ENCODE results near the gene STXBP5.

The STXBP5 gene

GRCh38 chr6:147214248-147215227, 10.3 kb downstream of the STXBP5 start:
- no peak overlapping the region for H3K4me3 Mint-ChIP-seq
- H3K9me3 Mint-ChIP-seq, result no peaks in the 10 kb centered on the region
- H3K27ac Mint-ChIP-seq, result no peak overlapping the region
- peaks cover 50% of the 10 kb centered on the region for H3K4me1 Mint-ChIP-seq
- peaks cover 10% of the 10 kb centered on the region for H3K36me3 Mint-ChIP-seq
- H3K27me3 Mint-ChIP-seq, result no peaks in the 10 kb centered on the region

- Mint-ChIP-seq H3K4me3 (no peak overlapping the region), H3K27me3 (no peaks in the 10 kb centered on the region), H3K4me1 (peaks cover 65% of the 10 kb centered on the region), H3K36me3 (peaks cover 16% of the 10 kb centered on the region), H3K9me3 (no peaks in the 10 kb centered on the region), H3K27ac (no peak overlapping the region)
Observed at GRCh38 chr6:147216915-147217314, 12.7 kb downstream of the STXBP5 start.

- H3K9me3 Mint-ChIP-seq, result no peaks in the 10 kb centered on the region
- no peak overlapping the region for H3K4me3 Mint-ChIP-seq
- H3K27me3 Mint-ChIP-seq, result no peaks in the 10 kb centered on the region
- peaks cover 17% of the 10 kb centered on the region for H3K36me3 Mint-ChIP-seq
- H3K27ac Mint-ChIP-seq, result no peak overlapping the region
- peaks cover 64% of the 10 kb centered on the region for H3K4me1 Mint-ChIP-seq
Observed at GRCh38 chr6:147217840-147218404, 13.7 kb downstream of the STXBP5 start.

- Mint-ChIP-seq H3K9me3 (no peaks in the 10 kb centered on the region), H3K27ac (no peak overlapping the region), H3K27me3 (no peaks in the 10 kb centered on the region), H3K36me3 (peaks cover 22% of the 10 kb centered on the region), H3K4me1 (peaks cover 71% of the 10 kb centered on the region), H3K4me3 (no peak overlapping the region)
Observed at GRCh38 chr6:147218797-147219196, 14.6 kb downstream of the STXBP5 start.

GRCh38 chr6:147219463-147219862, 15.2 kb downstream of the STXBP5 start:
- H3K9me3 Mint-ChIP-seq, result no peaks in the 10 kb centered on the region
- peaks cover 20% of the 10 kb centered on the region for H3K36me3 Mint-ChIP-seq
- peaks cover 67% of the 10 kb centered on the region for H3K4me1 Mint-ChIP-seq
- no peak overlapping the region for H3K4me3 Mint-ChIP-seq
- H3K27me3 Mint-ChIP-seq, result no peaks in the 10 kb centered on the region
- no peak overlapping the region for H3K27ac Mint-ChIP-seq

- Mint-ChIP-seq H3K4me3 (no peak overlapping the region), H3K36me3 (peaks cover 23% of the 10 kb centered on the region), H3K4me1 (peaks cover 65% of the 10 kb centered on the region), H3K27ac (no peak overlapping the region), H3K9me3 (no peaks in the 10 kb centered on the region), H3K27me3 (no peaks in the 10 kb centered on the region)
Observed at GRCh38 chr6:147220345-147220744, 16.1 kb downstream of the STXBP5 start.

GRCh38 chr6:147221739-147222138, 17.5 kb downstream of the STXBP5 start:
- Mint-ChIP-seq H3K36me3 (peaks cover 23% of the 10 kb centered on the region), H3K27ac (peak overlapping the region; percentile 53), H3K27me3 (no peaks in the 10 kb centered on the region), H3K4me1 (peaks cover 69% of the 10 kb centered on the region), H3K9me3 (no peaks in the 10 kb centered on the region), H3K4me3 (no peak overlapping the region)

GRCh38 chr6:147222160-147222838, 18.1 kb downstream of the STXBP5 start:
- peaks cover 70% of the 10 kb centered on the region for H3K4me1 Mint-ChIP-seq
- no peaks in the 10 kb centered on the region for H3K9me3 Mint-ChIP-seq
- H3K27me3 Mint-ChIP-seq, result no peaks in the 10 kb centered on the region
- peak overlapping the region; percentile 53 for H3K27ac Mint-ChIP-seq
- no peak overlapping the region for H3K4me3 Mint-ChIP-seq
- peaks cover 23% of the 10 kb centered on the region for H3K36me3 Mint-ChIP-seq

- H3K27ac Mint-ChIP-seq, result no peak overlapping the region
- peaks cover 20% of the 10 kb centered on the region for H3K36me3 Mint-ChIP-seq
- H3K4me1 Mint-ChIP-seq, result peaks cover 77% of the 10 kb centered on the region
- no peaks in the 10 kb centered on the region for H3K27me3 Mint-ChIP-seq
- no peaks in the 10 kb centered on the region for H3K9me3 Mint-ChIP-seq
- H3K4me3 Mint-ChIP-seq, result no peak overlapping the region
Observed at GRCh38 chr6:147223736-147224135, 19.5 kb downstream of the STXBP5 start.

GRCh38 chr6:147226163-147226724, 22.0 kb downstream of the STXBP5 start:
- H3K27ac Mint-ChIP-seq, result no peak overlapping the region

GRCh38 chr6:147226877-147227276, 22.7 kb downstream of the STXBP5 start:
- H3K4me3 Mint-ChIP-seq, result no peak overlapping the region
- no peak overlapping the region for H3K27ac Mint-ChIP-seq
- no peaks in the 10 kb centered on the region for H3K27me3 Mint-ChIP-seq
- peaks cover 12% of the 10 kb centered on the region for H3K36me3 Mint-ChIP-seq
- H3K9me3 Mint-ChIP-seq, result no peaks in the 10 kb centered on the region
- H3K4me1 Mint-ChIP-seq, result peaks cover 60% of the 10 kb centered on the region

More at GRCh38 chr6:147226163-147226724, 22.0 kb downstream of the STXBP5 start:
- Mint-ChIP-seq H3K27me3 (no peaks in the 10 kb centered on the region), H3K4me3 (no peak overlapping the region), H3K9me3 (no peaks in the 10 kb centered on the region), H3K4me1 (peaks cover 65% of the 10 kb centered on the region), H3K36me3 (peaks cover 14% of the 10 kb centered on the region)

- Mint-ChIP-seq H3K4me3 (peak overlapping the region; percentile 30), H3K27ac (peak overlapping the region; percentile 13), H3K9me3 (no peaks in the 10 kb centered on the region), H3K27me3 (no peaks in the 10 kb centered on the region), H3K36me3 (peaks cover 12% of the 10 kb centered on the region), H3K4me1 (peaks cover 51% of the 10 kb centered on the region)
Observed at GRCh38 chr6:147227770-147228320, 23.6 kb downstream of the STXBP5 start.

- no peak overlapping the region for H3K4me3 Mint-ChIP-seq
- H3K36me3 Mint-ChIP-seq, result peaks cover 10% of the 10 kb centered on the region
- H3K27ac Mint-ChIP-seq, result no peak overlapping the region
- peaks cover 38% of the 10 kb centered on the region for H3K4me1 Mint-ChIP-seq
- H3K9me3 Mint-ChIP-seq, result no peaks in the 10 kb centered on the region
- H3K27me3 Mint-ChIP-seq, result no peaks in the 10 kb centered on the region
Observed at GRCh38 chr6:147231589-147231988, 27.4 kb downstream of the STXBP5 start.

GRCh38 chr6:147234685-147235084, 30.5 kb downstream of the STXBP5 start:
- Mint-ChIP-seq H3K27ac (no peak overlapping the region), H3K4me1 (peaks cover 16% of the 10 kb centered on the region), H3K36me3 (peaks cover 21% of the 10 kb centered on the region), H3K27me3 (no peaks in the 10 kb centered on the region), H3K9me3 (no peaks in the 10 kb centered on the region), H3K4me3 (no peak overlapping the region)

GRCh38 chr6:147238164-147238563, 33.9 kb downstream of the STXBP5 start:
- H3K27ac Mint-ChIP-seq, result no peak overlapping the region
- no peaks in the 10 kb centered on the region for H3K27me3 Mint-ChIP-seq
- H3K9me3 Mint-ChIP-seq, result no peaks in the 10 kb centered on the region
- no peak overlapping the region for H3K4me3 Mint-ChIP-seq
- H3K36me3 Mint-ChIP-seq, result peaks cover 20% of the 10 kb centered on the region
- H3K4me1 Mint-ChIP-seq, result peaks cover 4% of the 10 kb centered on the region

Measured in activated naive CD4-positive, alpha-beta T cell treated with anti-CD3 and anti-CD28 coated beads, Interleukin-2, amount 50 U/mL, for 24 hours (primary cell).